Vagina (tissue), 2 donors: ENCODE data around the gene GKN1.

Source experiments
- POLR2A ChIP-seq, 2 donors: fragments of 450-650 bp; IDR thresholded peaks; one replicate each; pipeline ENCODE4 v1.6.1; 2017; ENCODE audit warnings: antibody characterized with exemption in 2 of 2, mild to moderate bottlenecking in 2 of 2, moderate library complexity in 2 of 2
- POLR2AphosphoS5 ChIP-seq, 2 donors: sonication (generic); formaldehyde crosslinking; IDR thresholded peaks; one replicate each; pipeline ENCODE4 v1.9.0; 2017; ENCODE audit warnings: antibody characterized with exemption in 2 of 2, mild to moderate bottlenecking in 2 of 2, low read depth in 1 of 2; ENCODE audit not compliant: insufficient read depth in 1 of 2
- TF ChIP-seq, protein P1 (sequence below), 3 experiments: fragments of 450-650 bp in 2 of 3; fragments of 200-600 bp in 1 of 3; sonication (generic) in 1 of 3; IDR thresholded peaks; one replicate each; pipeline ENCODE4 v1.5.1; 2017 to 2019; ENCODE audit warnings: antibody characterized with exemption in 3 of 3, mild to moderate bottlenecking in 2 of 3, moderate library complexity in 2 of 3

DNA sequence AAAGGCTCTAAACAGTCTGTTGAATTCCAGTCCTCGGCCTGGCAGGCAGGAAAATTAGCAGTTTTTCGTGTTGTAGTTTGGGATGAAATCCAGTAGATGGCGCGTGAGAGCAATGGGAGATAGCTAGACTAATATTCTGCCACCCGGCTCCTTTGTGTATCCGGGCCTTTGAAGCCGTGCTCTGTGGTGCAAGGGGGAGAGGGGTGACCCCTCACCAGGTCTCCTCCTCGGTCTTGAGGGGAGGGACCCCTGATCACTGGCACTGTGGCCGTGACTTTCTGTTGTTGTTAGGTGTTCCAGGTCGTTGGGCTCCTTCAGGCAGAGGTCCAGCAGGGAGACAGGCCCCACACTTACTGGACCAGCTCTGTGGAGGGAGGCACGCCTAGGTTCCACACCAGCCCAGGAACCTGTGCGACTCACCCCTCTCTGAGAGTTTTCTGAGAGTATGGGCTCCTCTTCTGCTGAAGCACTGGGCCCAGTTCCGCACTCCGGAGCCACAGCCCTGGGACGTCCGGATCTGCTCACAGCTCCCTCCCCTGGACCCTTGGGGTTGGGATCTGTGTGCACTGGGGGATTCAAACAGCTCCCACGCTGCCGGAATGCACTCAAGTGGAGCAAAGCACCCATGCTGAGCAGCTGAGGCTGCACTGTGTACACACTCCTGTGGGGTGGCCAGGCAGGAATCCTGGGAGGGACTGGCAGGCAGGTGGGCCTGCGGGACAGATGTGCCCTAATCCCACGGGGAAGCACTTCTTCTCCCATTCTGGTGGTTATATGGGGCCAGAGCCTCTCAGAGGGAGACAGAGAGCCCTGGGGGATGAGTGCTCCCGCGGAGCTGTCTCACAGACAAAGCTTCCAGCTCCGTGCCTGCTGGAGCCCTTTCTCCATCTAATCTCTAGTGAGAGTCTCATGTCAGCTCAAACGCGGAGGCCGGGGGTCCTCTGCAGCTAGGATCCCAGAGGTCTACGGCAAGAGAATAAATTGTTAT, 30.6 kb upstream of the GKN1 start:
- TF ChIP-seq, protein P1, sequence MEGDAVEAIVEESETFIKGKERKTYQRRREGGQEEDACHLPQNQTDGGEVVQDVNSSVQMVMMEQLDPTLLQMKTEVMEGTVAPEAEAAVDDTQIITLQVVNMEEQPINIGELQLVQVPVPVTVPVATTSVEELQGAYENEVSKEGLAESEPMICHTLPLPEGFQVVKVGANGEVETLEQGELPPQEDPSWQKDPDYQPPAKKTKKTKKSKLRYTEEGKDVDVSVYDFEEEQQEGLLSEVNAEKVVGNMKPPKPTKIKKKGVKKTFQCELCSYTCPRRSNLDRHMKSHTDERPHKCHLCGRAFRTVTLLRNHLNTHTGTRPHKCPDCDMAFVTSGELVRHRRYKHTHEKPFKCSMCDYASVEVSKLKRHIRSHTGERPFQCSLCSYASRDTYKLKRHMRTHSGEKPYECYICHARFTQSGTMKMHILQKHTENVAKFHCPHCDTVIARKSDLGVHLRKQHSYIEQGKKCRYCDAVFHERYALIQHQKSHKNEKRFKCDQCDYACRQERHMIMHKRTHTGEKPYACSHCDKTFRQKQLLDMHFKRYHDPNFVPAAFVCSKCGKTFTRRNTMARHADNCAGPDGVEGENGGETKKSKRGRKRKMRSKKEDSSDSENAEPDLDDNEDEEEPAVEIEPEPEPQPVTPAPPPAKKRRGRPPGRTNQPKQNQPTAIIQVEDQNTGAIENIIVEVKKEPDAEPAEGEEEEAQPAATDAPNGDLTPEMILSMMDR (IDR thresholded peaks at IDR 0.05), result peak; percentile 57 to 76 (median 62)
- TF ChIP-seq POLR2A (IDR thresholded peaks at IDR 0.05), result no peak
- no peak for TF ChIP-seq POLR2AphosphoS5 (IDR thresholded peaks at IDR 0.05; ENCODE audit: insufficient read depth in 1 of 2, low read depth in 1 of 2)
